Right ventricle myocardium superior (tissue), 1 donor: ENCODE measurements around the gene AK6. TPM values are rescaled to one million over a fixed set of nuclear protein-coding genes. Genes with fewer than 3 reads are reported as not detected.

Experiments used
- total RNA-seq: library from RNA; stranded (reverse); fragmentation: NEBNext Ultra II Directional; extraction: Animal tissue kit (Norgen Biotek cat#: 25700); gene quantifications from one replicate; pipeline ENCODE4 v1.2.1, GENCODE V29; 2021
- donor health status: DM: no; HTN: yes; CAD: no; lungs with severe emphysema.

Gene AK6
- total RNA-seq, 1 donor from 2014 or later: 42.3 TPM

Other genes with a start within 250 kb of the AK6 start
- gene CCNB1, start 202.4 kb downstream of the AK6 start, total RNA-seq: 2.5 TPM
- 3.2 TPM for gene CENPH, start 179.9 kb downstream of the AK6 start, total RNA-seq
- gene CDK7, start 134.6 kb downstream of the AK6 start, total RNA-seq: 14.8 TPM
- 2.8 TPM for gene CCDC125, start 36.7 kb downstream of the AK6 start, total RNA-seq
- 29.9 TPM for gene TAF9, start within 50 bp of the AK6 start, total RNA-seq
- 17.8 TPM for gene RAD17, start 298 bp upstream of the AK6 start, total RNA-seq
- 0.94 TPM for gene MARVELD2, start 45.6 kb upstream of the AK6 start, total RNA-seq
- 2.0 TPM for gene OCLN, start 123.3 kb upstream of the AK6 start, total RNA-seq
- 19.5 TPM for gene GTF2H2C, start 190.7 kb upstream of the AK6 start, total RNA-seq